Keratinocyte (primary cell): ENCODE data around the gene DMD. TPM values are rescaled to one million over a fixed set of nuclear protein-coding genes. Genes with fewer than 3 reads are reported as not detected.

ENCODE experiments used
- DNase-seq: peaks from one replicate; pipeline ENCODE4 v3.0.0-alpha.2; 2011; ENCODE audit warnings: low read depth, missing footprints, low spot score
- FAIRE-seq: peaks from 2 replicates; lab custom pipeline; 2011; peaks lifted over from hg19 to GRCh38; lab: Jason Lieb, UNC
- H2AFZ ChIP-seq: 2 replicates; pipeline ENCODE4 v1.6.0; 2012; ENCODE audit warnings: low read length, control low read depth, inconsistent platforms; ENCODE audit not compliant: control insufficient read depth
- H3K27ac ChIP-seq: 2 replicates; pipeline ENCODE4 v1.5.1; 2011; ENCODE audit warnings: low read length; ENCODE audit not compliant: control insufficient read depth, insufficient read depth
- H3K27me3 ChIP-seq: 3 replicates; pipeline ENCODE4 v1.6.0; 2011; ENCODE audit warnings: low read length; ENCODE audit not compliant: control insufficient read depth, insufficient read depth; ENCODE audit errors: extremely low read depth
- H3K36me3 ChIP-seq, 2 experiments: 2 replicates in 1 of 2; 3 replicates in 1 of 2; pipeline ENCODE4 v1.5.1; 2011; ENCODE audit warnings: low read length in 2 of 2, mild to moderate bottlenecking in 1 of 2; ENCODE audit not compliant: control insufficient read depth in 2 of 2, insufficient read depth in 2 of 2; ENCODE audit errors: extremely low read depth in 1 of 2
- H3K4me1 ChIP-seq: 3 replicates; pipeline ENCODE4 v1.5.1; 2011; ENCODE audit warnings: low read length; ENCODE audit not compliant: control insufficient read depth, insufficient read depth; ENCODE audit errors: extremely low read depth
- H3K4me2 ChIP-seq: 3 replicates; pipeline ENCODE4 v1.6.0; 2011; ENCODE audit warnings: low read depth, low read length; ENCODE audit not compliant: control insufficient read depth, insufficient read depth; ENCODE audit errors: extremely low read depth
- H3K4me3 ChIP-seq, 3 experiments: fragments of 200-600 bp in 1 of 3; sonication (generic) in 1 of 3; 2 replicates in 2 of 3; 3 replicates in 1 of 3; pipeline ENCODE4 v1.5.1; 2011 to 2016; ENCODE audit warnings: low read length in 3 of 3, mild to moderate bottlenecking in 3 of 3, control low read depth in 2 of 3, inconsistent platforms in 1 of 3, low read depth in 1 of 3, mixed read lengths in 1 of 3, mixed run types in 1 of 3, moderate library complexity in 1 of 3; ENCODE audit not compliant: control insufficient read depth in 2 of 3, insufficient read depth in 2 of 3; ENCODE audit errors: extremely low read depth in 1 of 3
- H3K79me2 ChIP-seq: 2 replicates; pipeline ENCODE4 v1.6.0; 2012; ENCODE audit warnings: low read length; ENCODE audit not compliant: control insufficient read depth, insufficient read depth
- H3K9ac ChIP-seq: 3 replicates; pipeline ENCODE4 v1.6.0; 2011; ENCODE audit warnings: low read length; ENCODE audit not compliant: control insufficient read depth, insufficient read depth; ENCODE audit errors: extremely low read depth
- H3K9me1 ChIP-seq: 3 replicates; pipeline ENCODE4 v1.6.0; 2011; ENCODE audit warnings: low read length; ENCODE audit not compliant: control insufficient read depth, insufficient read depth; ENCODE audit errors: extremely low read depth
- H3K9me3 ChIP-seq: 2 replicates; pipeline ENCODE4 v1.5.1; 2012; ENCODE audit warnings: low read depth, low read length; ENCODE audit not compliant: control insufficient read depth
- H4K20me1 ChIP-seq: 3 replicates; pipeline ENCODE4 v1.6.0; 2011; ENCODE audit warnings: low read length; ENCODE audit not compliant: control insufficient read depth, insufficient read depth; ENCODE audit errors: extremely low read depth
- CTCF ChIP-seq, 3 experiments: IDR thresholded peaks in 1 of 3; conservative IDR thresholded peaks in 1 of 3; optimal IDR thresholded peaks in 1 of 3; 2 replicates in 2 of 3; 3 replicates in 1 of 3; pipeline versions ENCODE3 to v1.5.1; 2011; ENCODE audit warnings: low read length in 3 of 3, mild to moderate bottlenecking in 3 of 3, moderate library complexity in 2 of 3, control low read depth in 1 of 3, inconsistent platforms in 1 of 3; ENCODE audit not compliant: insufficient read depth in 2 of 3; ENCODE audit errors: extremely low read depth in 1 of 3
- EZH2 ChIP-seq: IDR thresholded peaks from one replicate; pipeline ENCODE4 v1.6.1; 2012; ENCODE audit warnings: inconsistent platforms, mild to moderate bottlenecking, low read length, moderate library complexity
- dilution Hi-C: fragments of 300-500 bp; cut with MboI; formaldehyde crosslinking; loops from one replicate; pipeline ENCODE4 v1.7.0; 2020; ENCODE audit warnings: low sequenced_read_pairs; ENCODE audit not compliant: extremely low pct_ligation_motif_present
- polyA plus RNA-seq, 5 experiments: library from polyadenylated mRNA; depleted of rRNA in 3 of 5; stranded (reverse) in 3 of 5; stranded (forward) in 1 of 5; unstranded in 1 of 5; fragments of >200 nt; gene quantifications; 1 replicate in 1 of 5; 2 replicates in 3 of 5; 3 replicates in 1 of 5; pipeline versions ENCODE4 v1.2.1 to v1.2.3, GENCODE V29; 2011 to 2012; ENCODE audit warnings: missing spikeins in 2 of 5, low read depth in 1 of 5, low replicate concordance in 1 of 5

Gene DMD
- polyA plus RNA-seq, 1 donor (not counting 4 experiments of a cell fraction or from before 2014, with no cell fraction given): 8.9 TPM

GRCh38 chrX:32116047-32116446 is 1095.3 kb downstream of the DMD start:
- no peak for DNase-seq
- dilution Hi-C loops: no loop called here
- no peak overlapping the region for H3K27ac ChIP-seq
- no peaks in the 10 kb centered on the region for H3K36me3 ChIP-seq
- no peak overlapping the region for H3K4me3 ChIP-seq
- no peak overlapping the region for H3K9ac ChIP-seq
- H3K4me1 ChIP-seq: no peaks in the 10 kb centered on the region
- H4K20me1 ChIP-seq: no peaks in the 10 kb centered on the region
- no peak for FAIRE-seq
- H3K9me3 ChIP-seq: no peaks in the 10 kb centered on the region
- no peak overlapping the region for H3K4me2 ChIP-seq
- TF ChIP-seq CTCF (optimal IDR thresholded peaks at IDR 0.05 in 1 of 3, IDR thresholded peaks at IDR 0.05 in 1 of 3, conservative IDR thresholded peaks at IDR 0.05 in 1 of 3; ENCODE audit: extremely low read depth in 1 of 3, insufficient read depth in 2 of 3, low read length in 3 of 3): no peak
- no peak for TF ChIP-seq EZH2
- H3K9me1 ChIP-seq: no peaks in the 10 kb centered on the region
- no peaks in the 10 kb centered on the region for H3K79me2 ChIP-seq
- H3K27me3 ChIP-seq: no peaks in the 10 kb centered on the region
- no peak overlapping the region for H2AFZ ChIP-seq

- no peaks in the 10 kb centered on the region for H3K79me2 ChIP-seq
- H3K9me1 ChIP-seq: no peaks in the 10 kb centered on the region
- FAIRE-seq (no peak), DNase-seq (no peak)
- no peak overlapping the region for H3K4me3 ChIP-seq
- no peak overlapping the region for H3K9ac ChIP-seq
- H3K27me3 ChIP-seq: no peaks in the 10 kb centered on the region
- no peak overlapping the region for H2AFZ ChIP-seq
- no peak overlapping the region for H3K4me2 ChIP-seq
- no peak for TF ChIP-seq EZH2
- TF ChIP-seq CTCF (optimal IDR thresholded peaks at IDR 0.05 in 1 of 3, IDR thresholded peaks at IDR 0.05 in 1 of 3, conservative IDR thresholded peaks at IDR 0.05 in 1 of 3; ENCODE audit: extremely low read depth in 1 of 3, insufficient read depth in 2 of 3, low read length in 3 of 3): no peak
- H4K20me1 ChIP-seq: no peaks in the 10 kb centered on the region
- dilution Hi-C loops: no loop called here
- no peaks in the 10 kb centered on the region for H3K36me3 ChIP-seq
- no peaks in the 10 kb centered on the region for H3K4me1 ChIP-seq
- no peaks in the 10 kb centered on the region for H3K9me3 ChIP-seq
- no peak overlapping the region for H3K27ac ChIP-seq
Observed at GRCh38 chrX:32087663-32088062, 1123.7 kb downstream of the DMD start.
